ENCODE measurements around the gene ATXN2L.

GRCh38 chr16:28879841-28880588, 57.2 kb downstream of the ATXN2L start:
- TF ChIP-seq, protein P1, sequence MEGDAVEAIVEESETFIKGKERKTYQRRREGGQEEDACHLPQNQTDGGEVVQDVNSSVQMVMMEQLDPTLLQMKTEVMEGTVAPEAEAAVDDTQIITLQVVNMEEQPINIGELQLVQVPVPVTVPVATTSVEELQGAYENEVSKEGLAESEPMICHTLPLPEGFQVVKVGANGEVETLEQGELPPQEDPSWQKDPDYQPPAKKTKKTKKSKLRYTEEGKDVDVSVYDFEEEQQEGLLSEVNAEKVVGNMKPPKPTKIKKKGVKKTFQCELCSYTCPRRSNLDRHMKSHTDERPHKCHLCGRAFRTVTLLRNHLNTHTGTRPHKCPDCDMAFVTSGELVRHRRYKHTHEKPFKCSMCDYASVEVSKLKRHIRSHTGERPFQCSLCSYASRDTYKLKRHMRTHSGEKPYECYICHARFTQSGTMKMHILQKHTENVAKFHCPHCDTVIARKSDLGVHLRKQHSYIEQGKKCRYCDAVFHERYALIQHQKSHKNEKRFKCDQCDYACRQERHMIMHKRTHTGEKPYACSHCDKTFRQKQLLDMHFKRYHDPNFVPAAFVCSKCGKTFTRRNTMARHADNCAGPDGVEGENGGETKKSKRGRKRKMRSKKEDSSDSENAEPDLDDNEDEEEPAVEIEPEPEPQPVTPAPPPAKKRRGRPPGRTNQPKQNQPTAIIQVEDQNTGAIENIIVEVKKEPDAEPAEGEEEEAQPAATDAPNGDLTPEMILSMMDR (IDR thresholded peaks at IDR 0.05) = peak in 5 of 7 experiments; percentile 14 to 49 (median 35)
- no peak for TF ChIP-seq POLR2A (IDR thresholded peaks at IDR 0.05)
